Psoas muscle (tissue), 8 donors: ENCODE data around the gene KLF13. TPM values are rescaled to one million over a fixed set of nuclear protein-coding genes. Genes with fewer than 3 reads are reported as not detected.
A peak's percentile ranks its signal among the peaks of the same experiment; 100 is the strongest.

ENCODE experiments used
- ATAC-seq, 4 donors: fragments of 200-7000 bp; cut with Tn5 transposase; one replicate each; pipeline ENCODE4 v1.9.1; 2020; ENCODE audit warnings: moderate library complexity in 3 of 4, mild to moderate bottlenecking in 2 of 4
- DNase-seq, 2 donors: peaks; one replicate each; pipeline ENCODE4 v3.0.0-alpha.2; 2020
- H3K27ac ChIP-seq: fragments of 200-600 bp; one replicate; pipeline ENCODE4 v1.8.0; 2022
- H3K27me3 ChIP-seq, 3 donors: fragments of 200-600 bp in 1 of 3; one replicate each; pipeline versions ENCODE4 v1.6.1 to v1.8.0; 2013 to 2022; ENCODE audit warnings: low read length in 2 of 3, mild to moderate bottlenecking in 2 of 3, moderate library complexity in 1 of 3; ENCODE audit not compliant: insufficient read depth in 3 of 3
- H3K36me3 ChIP-seq, 2 donors: fragments of 200-600 bp in 1 of 2; one replicate each; pipeline versions ENCODE4 v1.6.1 to v1.8.0; 2013 to 2022; ENCODE audit warnings: low read depth in 1 of 2, mild to moderate bottlenecking in 1 of 2, moderate library complexity in 1 of 2; ENCODE audit not compliant: insufficient read depth in 1 of 2
- H3K4me1 ChIP-seq: fragments of 200-600 bp; one replicate; pipeline ENCODE4 v1.8.0; 2022
- H3K4me3 ChIP-seq: fragments of 200-600 bp; one replicate; pipeline ENCODE4 v1.8.0; 2022; ENCODE audit warnings: mild to moderate bottlenecking
- H3K9me3 ChIP-seq: fragments of 200-600 bp; one replicate; pipeline ENCODE4 v1.8.0; 2022
- WGBS, 3 donors: extraction: QIAGEN DNeasy Blood & Tissue Kit; methylation state at CpG; one replicate each; pipeline versions ENCODE4 v1.1.6 to v1.1.7; 2013; 5-methylcytosine and 5-hydroxymethylcytosine counted together
- intact Hi-C, 2 donors: fragments of 100-400 bp; cut with DNase I; formaldehyde crosslinking; loops; one replicate each; pipeline versions ENCODE4 v1.11.0 to v1.14.2; 2022
- polyA plus RNA-seq, 3 donors: library from polyadenylated mRNA; stranded (reverse); fragments of 200-250 nt; gene quantifications; one replicate each; pipeline ENCODE4 v1.2.3, GENCODE V29; 2013
- total RNA-seq, 4 donors: library from RNA; stranded (reverse); fragmentation: NEBNext Ultra II Directional in 2 of 4; extraction: Animal tissue kit (Norgen Biotek cat#: 25700) in 2 of 4; gene quantifications; one replicate each; pipeline versions ENCODE4 v1.2.1 to v1.2.4, GENCODE V29; 2021 to 2023
- TF ChIP-seq, protein P1 (sequence below): fragments of 200-600 bp; IDR thresholded peaks from one replicate; pipeline ENCODE4 v1.8.0; 2022; ENCODE audit warnings: antibody characterized with exemption
- donor health status: healthy with polysubstance abuse.
- donor health status: DM: no; HTN: no; CAD: no; lungs with moderate emphysema.
- donor health status: Bipolar disorder and iron deficiency.
- donor health status: healthy.
- donor health status: DM: yes; HTN: yes; CAD: no.
- donor health status: DM: no; HTN: no; CAD: no.
- donor health status: DM: no; HTN: no; CAD: no.
- donor health status: DM: yes; HTN: yes; CAD: no.

KLF13 gene
- total and polyA plus RNA-seq, 7 donors = 11.9 to 45.6 (median 24.5) TPM

DNA sequence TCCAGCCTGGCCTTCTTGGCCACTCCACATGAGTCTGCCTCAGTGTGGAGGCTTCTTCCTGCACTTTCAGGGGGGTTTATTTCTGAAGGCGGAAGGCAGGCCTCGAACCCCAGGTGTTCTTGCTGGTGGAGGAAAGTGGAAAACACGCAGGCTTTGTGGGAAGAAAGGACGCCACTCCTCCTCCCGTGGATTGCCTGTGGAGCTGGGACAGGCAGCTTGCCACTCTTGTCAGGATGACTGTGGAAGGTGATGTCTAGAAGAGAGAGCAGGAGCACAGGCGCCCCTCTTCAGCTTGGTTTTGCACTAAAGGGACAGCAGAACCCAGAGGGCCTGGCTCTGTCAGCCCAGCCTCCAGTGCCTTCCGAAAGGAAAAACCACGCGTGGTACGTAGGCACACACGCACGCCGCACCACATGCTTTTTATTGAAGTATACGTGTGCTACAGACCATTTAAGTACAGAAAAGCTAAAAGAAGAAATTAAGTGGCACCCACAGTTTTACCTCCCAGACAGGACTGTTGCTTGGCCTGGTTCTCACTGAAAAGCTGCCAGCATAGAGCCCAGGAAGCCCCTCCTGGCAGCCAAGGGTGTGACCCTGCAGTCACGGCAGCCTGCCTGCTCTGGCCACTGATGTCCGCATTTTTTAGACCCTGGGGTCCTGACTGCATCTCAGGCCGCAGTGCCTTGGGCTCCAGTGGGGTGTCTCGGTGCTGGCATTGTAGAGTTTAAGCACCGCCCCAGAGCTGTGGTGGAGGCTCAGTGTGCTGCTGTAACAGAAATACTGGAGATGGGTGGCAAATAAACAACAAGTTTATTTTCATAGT, 21.6 kb downstream of the KLF13 start:
- H3K36me3 ChIP-seq = no peaks in the 10 kb centered on the region
- H3K27me3 ChIP-seq = no peaks in the 10 kb centered on the region
- WGBS, 3 donors = 90 to 93% (median 90%) methylated on average over 19 of the region's 19 CpGs
- DNase-seq = peak in 1 of 2 donors; percentile 39
- TF ChIP-seq, protein P1, sequence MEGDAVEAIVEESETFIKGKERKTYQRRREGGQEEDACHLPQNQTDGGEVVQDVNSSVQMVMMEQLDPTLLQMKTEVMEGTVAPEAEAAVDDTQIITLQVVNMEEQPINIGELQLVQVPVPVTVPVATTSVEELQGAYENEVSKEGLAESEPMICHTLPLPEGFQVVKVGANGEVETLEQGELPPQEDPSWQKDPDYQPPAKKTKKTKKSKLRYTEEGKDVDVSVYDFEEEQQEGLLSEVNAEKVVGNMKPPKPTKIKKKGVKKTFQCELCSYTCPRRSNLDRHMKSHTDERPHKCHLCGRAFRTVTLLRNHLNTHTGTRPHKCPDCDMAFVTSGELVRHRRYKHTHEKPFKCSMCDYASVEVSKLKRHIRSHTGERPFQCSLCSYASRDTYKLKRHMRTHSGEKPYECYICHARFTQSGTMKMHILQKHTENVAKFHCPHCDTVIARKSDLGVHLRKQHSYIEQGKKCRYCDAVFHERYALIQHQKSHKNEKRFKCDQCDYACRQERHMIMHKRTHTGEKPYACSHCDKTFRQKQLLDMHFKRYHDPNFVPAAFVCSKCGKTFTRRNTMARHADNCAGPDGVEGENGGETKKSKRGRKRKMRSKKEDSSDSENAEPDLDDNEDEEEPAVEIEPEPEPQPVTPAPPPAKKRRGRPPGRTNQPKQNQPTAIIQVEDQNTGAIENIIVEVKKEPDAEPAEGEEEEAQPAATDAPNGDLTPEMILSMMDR = no peak
- H3K27ac ChIP-seq = peak overlapping the region; percentile 97
- no peak overlapping the region for H3K4me3 ChIP-seq
- H3K9me3 ChIP-seq = no peaks in the 10 kb centered on the region
- H3K4me1 ChIP-seq = peaks cover 97% of the 10 kb centered on the region
- no peak for ATAC-seq
- intact Hi-C loops = loop anchor here in 1 of 2 donors (10.0 kb wide), 1 partner anchor 383 kb away; no protein-coding TSS in a partner anchor

GRCh38 chr15:31349233-31350141, 22.9 kb downstream of the KLF13 start:
- Histone ChIP-seq H3K27me3 (no peaks in the 10 kb centered on the region), H3K4me1 (peaks cover 97% of the 10 kb centered on the region), H3K36me3 (no peaks in the 10 kb centered on the region), H3K9me3 (no peaks in the 10 kb centered on the region), H3K27ac (peak overlapping the region; percentile 97), H3K4me3 (no peak overlapping the region)
- DNase-seq (peak; percentile 53 to 89), ATAC-seq (peak; percentile 41 to 62 (median 51))
- intact Hi-C loops = loop anchor here in 1 of 2 donors (10.0 kb wide), 1 partner anchor 385 kb away; no protein-coding TSS in a partner anchor
- TF ChIP-seq, protein P1 = no peak
- whole genome bisulfite sequencing, 3 donors = 37 to 70% (median 51%) methylated on average over 13 of the region's 13 CpGs

DNA sequence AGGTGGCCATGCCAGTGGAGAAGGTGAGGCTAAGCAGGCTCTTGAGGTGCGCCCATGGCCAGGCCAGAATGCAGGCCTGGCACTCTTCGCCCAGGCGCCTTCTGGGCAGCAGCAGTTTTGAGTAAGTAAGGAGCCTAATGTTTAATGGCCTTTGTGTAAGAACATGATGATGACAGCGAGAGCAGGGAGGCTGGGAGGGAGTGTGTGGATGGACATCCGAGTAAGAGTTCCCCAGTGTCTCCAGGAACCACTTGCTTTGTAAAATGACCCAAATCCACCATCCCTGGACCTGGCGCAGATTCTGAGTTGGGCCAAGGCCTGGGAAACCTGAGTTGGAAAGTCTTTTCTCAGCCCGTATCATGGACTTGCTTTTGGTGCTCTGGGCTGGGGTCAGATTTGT, 24.1 kb downstream of the KLF13 start:
- ATAC-seq (no peak), DNase-seq (no peak)
- Histone ChIP-seq H3K36me3 (no peaks in the 10 kb centered on the region), H3K9me3 (no peaks in the 10 kb centered on the region), H3K4me1 (peaks cover 96% of the 10 kb centered on the region), H3K27ac (peak overlapping the region; percentile 97), H3K4me3 (no peak overlapping the region), H3K27me3 (no peaks in the 10 kb centered on the region)
- TF ChIP-seq, protein P1 = no peak
- intact Hi-C loops = no loop called here
- 47 to 70% (median 59%) methylated on average over 7 of the region's 7 CpGs for WGBS, 3 donors

GRCh38 chr15:31352339-31352751, 25.7 kb downstream of the KLF13 start:
- H3K27me3 ChIP-seq = no peaks in the 10 kb centered on the region
- TF ChIP-seq, protein P1 = no peak
- H3K4me3 ChIP-seq = peak overlapping the region; percentile 52
- peak; percentile 68 to 95 for DNase-seq
- peaks cover 98% of the 10 kb centered on the region for H3K4me1 ChIP-seq
- ATAC-seq = peak; percentile 76 to 79 (median 77)
- peak overlapping the region; percentile 97 for H3K27ac ChIP-seq
- no peaks in the 10 kb centered on the region for H3K36me3 ChIP-seq
- no peaks in the 10 kb centered on the region for H3K9me3 ChIP-seq
- intact Hi-C loops = no loop called here
- WGBS, 3 donors = 7 to 16% (median 8%) methylated on average over 8 of the region's 8 CpGs
